Uterus (tissue), 2 donors: ENCODE results near the gene STXBP4.

ENCODE experiments used
- CTCF ChIP-seq, 4 experiments: fragments of 200-600 bp in 2 of 4; fragments of 450-650 bp in 2 of 4; sonication (generic) in 2 of 4; IDR thresholded peaks; one replicate each; pipeline ENCODE4 v1.5.1; 2016 to 2019; ENCODE audit warnings: antibody characterized with exemption in 4 of 4, mild to moderate bottlenecking in 2 of 4, moderate library complexity in 1 of 4
- POLR2A ChIP-seq, 2 donors: fragments of 450-650 bp; IDR thresholded peaks; one replicate each; pipeline ENCODE4 v1.6.1; 2016; ENCODE audit warnings: antibody characterized with exemption in 2 of 2, mild to moderate bottlenecking in 1 of 2, moderate library complexity in 1 of 2

- no peak for TF ChIP-seq CTCF (IDR thresholded peaks at IDR 0.05)
- TF ChIP-seq POLR2A (IDR thresholded peaks at IDR 0.05) = no peak
These were observed 145.7 kb downstream of the STXBP4 start for GRCh38 chr17:55114283-55114682.
